Body of pancreas (tissue), 4 donors: ENCODE results near the gene RAC2. TPM values are rescaled to one million over a fixed set of nuclear protein-coding genes. Genes with fewer than 3 reads are reported as not detected.
"Not testable (repeated sequence)": the region's sequence is repeated elsewhere in the genome, so short reads cannot be mapped to it uniquely, and the experiment has no call there.

Experiments
- ATAC-seq: fragments of 150-250 bp; one replicate; pipeline ENCODE4 v1.9.1; 2016
- DNase-seq, 4 donors: peaks; one replicate each; pipeline ENCODE4 v3.0.0-alpha.2; 2019
- H3K27ac ChIP-seq, 4 donors: fragments of 200-600 bp; sonication (generic); 1 replicate in 3 of 4; 2 replicates in 1 of 4; pipeline versions ENCODE4 v1.5.1 to v1.6.1; 2016 to 2019; ENCODE audit warnings: mild to moderate bottlenecking in 1 of 4, mixed read lengths in 1 of 4, moderate library complexity in 1 of 4
- H3K27me3 ChIP-seq, 2 donors: fragments of 200-600 bp; sonication (generic); one replicate each; pipeline ENCODE4 v1.6.0; 2016; ENCODE audit warnings: mild to moderate bottlenecking in 1 of 2
- H3K36me3 ChIP-seq, 2 donors: fragments of 200-600 bp; sonication (generic); replicated peaks in 1 of 2; 2 replicates each; pipeline ENCODE4 v1.5.1; 2016; ENCODE audit warnings: low read depth in 2 of 2; ENCODE audit not compliant: insufficient read depth in 1 of 2
- H3K4me1 ChIP-seq: fragments of 200-600 bp; sonication (generic); one replicate; pipeline ENCODE4 v1.6.0; 2016
- H3K4me3 ChIP-seq, 2 donors: fragments of 200-600 bp; sonication (generic); 1 replicate in 1 of 2; 2 replicates in 1 of 2; pipeline ENCODE4 v1.5.1; 2016 to 2019
- H3K9me3 ChIP-seq, 3 donors: fragments of 200-600 bp; sonication (generic); 1 replicate in 2 of 3; 2 replicates in 1 of 3; pipeline ENCODE4 v1.5.1; 2016
- POLR2A ChIP-seq, 3 donors: fragments of 450-650 bp; IDR thresholded peaks; one replicate each; pipeline ENCODE4 v1.6.1; 2016; ENCODE audit warnings: antibody characterized with exemption in 3 of 3, mild to moderate bottlenecking in 2 of 3
- WGBS, 2 donors: methylation state at CpG; one replicate each; pipeline ENCODE4 v1.1.5; 2017; 5-methylcytosine and 5-hydroxymethylcytosine counted together
- intact Hi-C: fragments of 100-400 bp; cut with DNase I; formaldehyde crosslinking; loops from one replicate; pipeline ENCODE4 v1.15.1; 2023
- total RNA-seq, 2 donors: library from RNA; depleted of rRNA; stranded (reverse); fragments of >200 nt; gene quantifications; one replicate each; pipeline ENCODE4 v1.1.0, GENCODE V29; 2016
- TF ChIP-seq, protein P1 (sequence below), 7 experiments: fragments of 450-650 bp in 4 of 7; fragments of 200-600 bp in 3 of 7; sonication (generic) in 3 of 7; IDR thresholded peaks; one replicate each; pipeline ENCODE4 v1.5.1; 2016 to 2019; ENCODE audit warnings: antibody characterized with exemption in 7 of 7

The RAC2 gene
- total RNA-seq, 2 donors from 2014 or later: 4.3 to 4.9 TPM

GRCh38 chr22:37253126-37253660, 9.1 kb upstream of the RAC2 start:
- no peak for ATAC-seq
- TF ChIP-seq, protein P1, sequence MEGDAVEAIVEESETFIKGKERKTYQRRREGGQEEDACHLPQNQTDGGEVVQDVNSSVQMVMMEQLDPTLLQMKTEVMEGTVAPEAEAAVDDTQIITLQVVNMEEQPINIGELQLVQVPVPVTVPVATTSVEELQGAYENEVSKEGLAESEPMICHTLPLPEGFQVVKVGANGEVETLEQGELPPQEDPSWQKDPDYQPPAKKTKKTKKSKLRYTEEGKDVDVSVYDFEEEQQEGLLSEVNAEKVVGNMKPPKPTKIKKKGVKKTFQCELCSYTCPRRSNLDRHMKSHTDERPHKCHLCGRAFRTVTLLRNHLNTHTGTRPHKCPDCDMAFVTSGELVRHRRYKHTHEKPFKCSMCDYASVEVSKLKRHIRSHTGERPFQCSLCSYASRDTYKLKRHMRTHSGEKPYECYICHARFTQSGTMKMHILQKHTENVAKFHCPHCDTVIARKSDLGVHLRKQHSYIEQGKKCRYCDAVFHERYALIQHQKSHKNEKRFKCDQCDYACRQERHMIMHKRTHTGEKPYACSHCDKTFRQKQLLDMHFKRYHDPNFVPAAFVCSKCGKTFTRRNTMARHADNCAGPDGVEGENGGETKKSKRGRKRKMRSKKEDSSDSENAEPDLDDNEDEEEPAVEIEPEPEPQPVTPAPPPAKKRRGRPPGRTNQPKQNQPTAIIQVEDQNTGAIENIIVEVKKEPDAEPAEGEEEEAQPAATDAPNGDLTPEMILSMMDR (IDR thresholded peaks at IDR 0.05): no peak
- no peak for TF ChIP-seq POLR2A (IDR thresholded peaks at IDR 0.05)
- Histone ChIP-seq H3K27me3 (no peaks in the 10 kb centered on the region), H3K4me1 (no peaks in the 10 kb centered on the region), H3K9me3 (no peaks in the 10 kb centered on the region), H3K4me3 (no peak overlapping the region), H3K27ac (no peak overlapping the region), H3K36me3 (no peaks in the 10 kb centered on the region)
- 53 to 54% methylated on average over 7 of the region's 7 CpGs for WGBS, 2 donors
- intact Hi-C loops: no loop called here
- DNase-seq: no peak

GRCh38 chr22:37251836-37252235, 7.8 kb upstream of the RAC2 start:
- 68 to 79% methylated on average over 8 of the region's 8 CpGs for WGBS, 2 donors
- H3K27ac ChIP-seq, DNase-seq, H3K4me1 ChIP-seq, intact Hi-C loops, H3K36me3 ChIP-seq, H3K4me3 ChIP-seq, H3K27me3 ChIP-seq, H3K9me3 ChIP-seq, ATAC-seq: not testable (repeated sequence)

DNA sequence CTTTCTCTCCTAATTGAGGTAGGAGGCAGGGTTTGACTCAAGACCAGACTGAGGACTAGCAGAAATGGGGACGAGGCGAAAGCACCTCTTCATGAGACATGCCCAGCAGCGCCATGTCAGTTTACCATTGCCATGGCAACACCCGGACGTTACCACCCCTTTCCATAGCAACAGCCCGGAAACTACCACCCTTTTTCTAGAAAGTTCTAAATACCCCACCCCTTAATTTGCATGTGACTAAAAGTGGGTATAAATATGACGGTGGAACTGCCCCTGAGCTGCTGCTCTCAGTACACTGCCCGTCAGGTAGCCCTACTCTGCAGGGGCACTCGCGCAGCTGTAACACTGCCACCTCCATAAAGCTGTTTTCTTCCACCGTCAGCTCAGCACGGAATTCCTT, 5.9 kb upstream of the RAC2 start:
- WGBS, 2 donors: 69 to 74% methylated on average over 12 of the region's 12 CpGs
- intact Hi-C loops: no loop called here
- no peak for TF ChIP-seq POLR2A (IDR thresholded peaks at IDR 0.05)
- TF ChIP-seq, protein P1 (IDR thresholded peaks at IDR 0.05): no peak
- Histone ChIP-seq H3K9me3 (no peaks in the 10 kb centered on the region), H3K27ac (no peak overlapping the region), H3K27me3 (no peaks in the 10 kb centered on the region), H3K36me3 (no peaks in the 10 kb centered on the region), H3K4me1 (no peaks in the 10 kb centered on the region), H3K4me3 (no peak overlapping the region)
- ATAC-seq (no peak), DNase-seq (no peak)

DNA sequence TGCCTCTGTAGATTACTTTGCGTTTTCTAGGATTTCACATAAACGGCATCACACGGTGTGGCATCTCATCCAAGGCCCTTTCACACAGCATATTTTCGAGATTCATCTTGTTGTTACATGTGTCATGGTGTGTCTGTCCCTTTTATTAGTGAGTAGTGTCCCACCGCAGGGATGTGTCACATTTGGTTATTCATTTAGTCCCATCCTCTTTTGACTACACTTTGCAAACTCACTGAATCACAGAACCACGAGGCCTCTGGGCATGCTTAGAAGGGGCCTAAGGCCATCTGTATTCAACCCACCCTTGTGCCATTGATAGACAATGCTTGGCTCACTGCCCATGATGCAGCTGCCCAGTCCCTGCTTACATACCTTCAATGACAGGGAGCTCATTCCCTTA, 4.2 kb upstream of the RAC2 start:
- Histone ChIP-seq H3K4me3 (no peak overlapping the region), H3K27me3 (peaks cover 0 to 7% of the 10 kb centered on the region in 2 donors), H3K36me3 (no peaks in the 10 kb centered on the region), H3K27ac (no peak overlapping the region), H3K9me3 (no peaks in the 10 kb centered on the region), H3K4me1 (peaks cover 3% of the 10 kb centered on the region)
- TF ChIP-seq, protein P1 (IDR thresholded peaks at IDR 0.05): no peak
- no peak for TF ChIP-seq POLR2A (IDR thresholded peaks at IDR 0.05)
- ATAC-seq (no peak), DNase-seq (no peak)
- 49 to 53% methylated on average over 6 of the region's 6 CpGs for whole genome bisulfite sequencing, 2 donors
- intact Hi-C loops: no loop called here

GRCh38 chr22:37245740-37246139, 1.7 kb upstream of the RAC2 start:
- intact Hi-C loops: no loop called here
- WGBS, 2 donors: 56 to 62% methylated on average over 6 of the region's 6 CpGs
- TF ChIP-seq POLR2A (IDR thresholded peaks at IDR 0.05): no peak
- TF ChIP-seq, protein P1 (IDR thresholded peaks at IDR 0.05): no peak
- Histone ChIP-seq H3K27ac (no peak overlapping the region), H3K27me3 (peaks cover 0 to 7% of the 10 kb centered on the region in 2 donors), H3K4me3 (no peak overlapping the region), H3K4me1 (peaks cover 3% of the 10 kb centered on the region), H3K9me3 (no peaks in the 10 kb centered on the region), H3K36me3 (no peaks in the 10 kb centered on the region)
- DNase-seq (no peak), ATAC-seq (no peak)
